Keratinocyte (primary cell): ENCODE measurements around the gene NBEA. TPM values are rescaled to one million over a fixed set of nuclear protein-coding genes. Genes with fewer than 3 reads are reported as not detected.

Source experiments
- DNase-seq: peaks from one replicate; pipeline ENCODE4 v3.0.0-alpha.2; 2011; ENCODE audit warnings: low read depth, missing footprints, low spot score
- FAIRE-seq: peaks from 2 replicates; lab custom pipeline; 2011; peaks lifted over from hg19 to GRCh38; lab: Jason Lieb, UNC
- H2AFZ ChIP-seq: 2 replicates; pipeline ENCODE4 v1.6.0; 2012; ENCODE audit warnings: low read length, control low read depth, inconsistent platforms; ENCODE audit not compliant: control insufficient read depth
- H3K27ac ChIP-seq: 2 replicates; pipeline ENCODE4 v1.5.1; 2011; ENCODE audit warnings: low read length; ENCODE audit not compliant: control insufficient read depth, insufficient read depth
- H3K27me3 ChIP-seq: 3 replicates; pipeline ENCODE4 v1.6.0; 2011; ENCODE audit warnings: low read length; ENCODE audit not compliant: control insufficient read depth, insufficient read depth; ENCODE audit errors: extremely low read depth
- H3K36me3 ChIP-seq, 2 experiments: 2 replicates in 1 of 2; 3 replicates in 1 of 2; pipeline ENCODE4 v1.5.1; 2011; ENCODE audit warnings: low read length in 2 of 2, mild to moderate bottlenecking in 1 of 2; ENCODE audit not compliant: control insufficient read depth in 2 of 2, insufficient read depth in 2 of 2; ENCODE audit errors: extremely low read depth in 1 of 2
- H3K4me1 ChIP-seq: 3 replicates; pipeline ENCODE4 v1.5.1; 2011; ENCODE audit warnings: low read length; ENCODE audit not compliant: control insufficient read depth, insufficient read depth; ENCODE audit errors: extremely low read depth
- H3K4me2 ChIP-seq: 3 replicates; pipeline ENCODE4 v1.6.0; 2011; ENCODE audit warnings: low read depth, low read length; ENCODE audit not compliant: control insufficient read depth, insufficient read depth; ENCODE audit errors: extremely low read depth
- H3K4me3 ChIP-seq, 3 experiments: fragments of 200-600 bp in 1 of 3; sonication (generic) in 1 of 3; 2 replicates in 2 of 3; 3 replicates in 1 of 3; pipeline ENCODE4 v1.5.1; 2011 to 2016; ENCODE audit warnings: low read length in 3 of 3, mild to moderate bottlenecking in 3 of 3, control low read depth in 2 of 3, inconsistent platforms in 1 of 3, low read depth in 1 of 3, mixed read lengths in 1 of 3, mixed run types in 1 of 3, moderate library complexity in 1 of 3; ENCODE audit not compliant: control insufficient read depth in 2 of 3, insufficient read depth in 2 of 3; ENCODE audit errors: extremely low read depth in 1 of 3
- H3K79me2 ChIP-seq: 2 replicates; pipeline ENCODE4 v1.6.0; 2012; ENCODE audit warnings: low read length; ENCODE audit not compliant: control insufficient read depth, insufficient read depth
- H3K9ac ChIP-seq: 3 replicates; pipeline ENCODE4 v1.6.0; 2011; ENCODE audit warnings: low read length; ENCODE audit not compliant: control insufficient read depth, insufficient read depth; ENCODE audit errors: extremely low read depth
- H3K9me1 ChIP-seq: 3 replicates; pipeline ENCODE4 v1.6.0; 2011; ENCODE audit warnings: low read length; ENCODE audit not compliant: control insufficient read depth, insufficient read depth; ENCODE audit errors: extremely low read depth
- H3K9me3 ChIP-seq: 2 replicates; pipeline ENCODE4 v1.5.1; 2012; ENCODE audit warnings: low read depth, low read length; ENCODE audit not compliant: control insufficient read depth
- H4K20me1 ChIP-seq: 3 replicates; pipeline ENCODE4 v1.6.0; 2011; ENCODE audit warnings: low read length; ENCODE audit not compliant: control insufficient read depth, insufficient read depth; ENCODE audit errors: extremely low read depth
- CTCF ChIP-seq, 3 experiments: IDR thresholded peaks in 1 of 3; conservative IDR thresholded peaks in 1 of 3; optimal IDR thresholded peaks in 1 of 3; 2 replicates in 2 of 3; 3 replicates in 1 of 3; pipeline versions ENCODE3 to v1.5.1; 2011; ENCODE audit warnings: low read length in 3 of 3, mild to moderate bottlenecking in 3 of 3, moderate library complexity in 2 of 3, control low read depth in 1 of 3, inconsistent platforms in 1 of 3; ENCODE audit not compliant: insufficient read depth in 2 of 3; ENCODE audit errors: extremely low read depth in 1 of 3
- EZH2 ChIP-seq: IDR thresholded peaks from one replicate; pipeline ENCODE4 v1.6.1; 2012; ENCODE audit warnings: inconsistent platforms, mild to moderate bottlenecking, low read length, moderate library complexity
- dilution Hi-C: fragments of 300-500 bp; cut with MboI; formaldehyde crosslinking; loops from one replicate; pipeline ENCODE4 v1.7.0; 2020; ENCODE audit warnings: low sequenced_read_pairs; ENCODE audit not compliant: extremely low pct_ligation_motif_present
- polyA plus RNA-seq, 5 experiments: library from polyadenylated mRNA; depleted of rRNA in 3 of 5; stranded (reverse) in 3 of 5; stranded (forward) in 1 of 5; unstranded in 1 of 5; fragments of >200 nt; gene quantifications; 1 replicate in 1 of 5; 2 replicates in 3 of 5; 3 replicates in 1 of 5; pipeline versions ENCODE4 v1.2.1 to v1.2.3, GENCODE V29; 2011 to 2012; ENCODE audit warnings: missing spikeins in 2 of 5, low read depth in 1 of 5, low replicate concordance in 1 of 5

Gene NBEA
- polyA plus RNA-seq, 1 donor (not counting 4 experiments of a cell fraction or from before 2014, with no cell fraction given), result 0.05 TPM

GRCh38 chr13:35349052-35349451 lies 407.0 kb downstream of the NBEA start:
- H3K79me2 ChIP-seq, result no peaks in the 10 kb centered on the region
- H4K20me1 ChIP-seq, result no peaks in the 10 kb centered on the region
- H3K36me3 ChIP-seq, result no peaks in the 10 kb centered on the region
- H3K27ac ChIP-seq, result no peak overlapping the region
- no peaks in the 10 kb centered on the region for H3K9me3 ChIP-seq
- dilution Hi-C loops, result no loop called here
- H3K9me1 ChIP-seq, result no peaks in the 10 kb centered on the region
- DNase-seq (no peak), FAIRE-seq (no peak)
- TF ChIP-seq CTCF (optimal IDR thresholded peaks at IDR 0.05 in 1 of 3, IDR thresholded peaks at IDR 0.05 in 1 of 3, conservative IDR thresholded peaks at IDR 0.05 in 1 of 3; ENCODE audit: extremely low read depth in 1 of 3, insufficient read depth in 2 of 3, low read length in 3 of 3) (no peak), EZH2 (no peak)
- H3K9ac ChIP-seq, result no peak overlapping the region
- H2AFZ ChIP-seq, result no peak overlapping the region
- H3K4me2 ChIP-seq, result no peak overlapping the region
- no peaks in the 10 kb centered on the region for H3K4me1 ChIP-seq
- no peaks in the 10 kb centered on the region for H3K27me3 ChIP-seq
- no peak overlapping the region for H3K4me3 ChIP-seq

- dilution Hi-C loops, result no loop called here
Observed at GRCh38 chr13:35349673-35350278, 407.7 kb downstream of the NBEA start.

More at GRCh38 chr13:35349673-35350278, 407.7 kb downstream of the NBEA start:
- TF ChIP-seq CTCF (optimal IDR thresholded peaks at IDR 0.05 in 1 of 3, IDR thresholded peaks at IDR 0.05 in 1 of 3, conservative IDR thresholded peaks at IDR 0.05 in 1 of 3; ENCODE audit: extremely low read depth in 1 of 3, insufficient read depth in 2 of 3, low read length in 3 of 3), result no peak
- Histone ChIP-seq H4K20me1 (no peaks in the 10 kb centered on the region), H3K36me3 (no peaks in the 10 kb centered on the region), H3K4me2 (no peak overlapping the region), H3K79me2 (no peaks in the 10 kb centered on the region), H3K9me1 (no peaks in the 10 kb centered on the region), H3K4me1 (no peaks in the 10 kb centered on the region), H3K9me3 (no peaks in the 10 kb centered on the region), H2AFZ (no peak overlapping the region), H3K4me3 (no peak overlapping the region), H3K9ac (no peak overlapping the region), H3K27ac (no peak overlapping the region), H3K27me3 (no peaks in the 10 kb centered on the region)
- no peak for FAIRE-seq
- DNase-seq, result no peak
